ENCODE measurements around the gene MRPS24.

Gene MRPS24

GRCh38 chr7:43895847-43896415 is 26.6 kb upstream of the MRPS24 start:
- Histone ChIP-seq H3K36me3 (ENCODE audit: control insufficient read depth, insufficient read depth, low read length) (no peaks in the 10 kb centered on the region), H3K4me1 (ENCODE audit: control insufficient read depth, insufficient read depth, low read length) (no peaks in the 10 kb centered on the region), H3K9me3 (ENCODE audit: control insufficient read depth, insufficient read depth, low read length) (no peaks in the 10 kb centered on the region), H3K27me3 (ENCODE audit: control insufficient read depth, insufficient read depth, low read length) (no peaks in the 10 kb centered on the region), H3K27ac (ENCODE audit: low read length) (no peak overlapping the region), H3K4me3 (ENCODE audit: low read length) (no peak overlapping the region)
- no CpG with 5 or more reads among the region's 8 CpGs for WGBS (ENCODE audit: insufficient coverage, insufficient read length)
- no peak for DNase-seq (ENCODE audit: low read depth, low spot score)

- no CpG with 5 or more reads among the region's 12 CpGs for WGBS (ENCODE audit: insufficient coverage, insufficient read length)
- Histone ChIP-seq H3K27ac (ENCODE audit: low read length) (no peak overlapping the region), H3K27me3 (ENCODE audit: control insufficient read depth, insufficient read depth, low read length) (no peaks in the 10 kb centered on the region), H3K4me1 (ENCODE audit: control insufficient read depth, insufficient read depth, low read length) (no peaks in the 10 kb centered on the region), H3K36me3 (ENCODE audit: control insufficient read depth, insufficient read depth, low read length) (no peaks in the 10 kb centered on the region), H3K9me3 (ENCODE audit: control insufficient read depth, insufficient read depth, low read length) (no peaks in the 10 kb centered on the region), H3K4me3 (ENCODE audit: low read length) (no peak overlapping the region)
- no peak for DNase-seq (ENCODE audit: low read depth, low spot score)
Observed at GRCh38 chr7:43891069-43891955, 22.0 kb upstream of the MRPS24 start.

GRCh38 chr7:43890468-43890867 is 21.2 kb upstream of the MRPS24 start:
- DNase-seq (ENCODE audit: low read depth, low spot score), result no peak
- Histone ChIP-seq H3K36me3 (ENCODE audit: control insufficient read depth, insufficient read depth, low read length) (no peaks in the 10 kb centered on the region), H3K4me3 (ENCODE audit: low read length) (no peak overlapping the region), H3K27me3 (ENCODE audit: control insufficient read depth, insufficient read depth, low read length) (no peaks in the 10 kb centered on the region), H3K4me1 (ENCODE audit: control insufficient read depth, insufficient read depth, low read length) (no peaks in the 10 kb centered on the region), H3K27ac (ENCODE audit: low read length) (no peak overlapping the region), H3K9me3 (ENCODE audit: control insufficient read depth, insufficient read depth, low read length) (no peaks in the 10 kb centered on the region)
- WGBS (ENCODE audit: insufficient coverage, insufficient read length), result no CpG with 5 or more reads among the region's 6 CpGs

- WGBS (ENCODE audit: insufficient coverage, insufficient read length), result no CpG with 5 or more reads among the region's 7 CpGs
- Histone ChIP-seq H3K27ac (ENCODE audit: low read length) (no peak overlapping the region), H3K4me1 (ENCODE audit: control insufficient read depth, insufficient read depth, low read length) (no peaks in the 10 kb centered on the region), H3K9me3 (ENCODE audit: control insufficient read depth, insufficient read depth, low read length) (no peaks in the 10 kb centered on the region), H3K4me3 (ENCODE audit: low read length) (no peak overlapping the region), H3K27me3 (ENCODE audit: control insufficient read depth, insufficient read depth, low read length) (no peaks in the 10 kb centered on the region), H3K36me3 (ENCODE audit: control insufficient read depth, insufficient read depth, low read length) (no peaks in the 10 kb centered on the region)
- DNase-seq (ENCODE audit: low read depth, low spot score), result no peak
Observed at GRCh38 chr7:43888993-43889945, 20.0 kb upstream of the MRPS24 start.

DNA sequence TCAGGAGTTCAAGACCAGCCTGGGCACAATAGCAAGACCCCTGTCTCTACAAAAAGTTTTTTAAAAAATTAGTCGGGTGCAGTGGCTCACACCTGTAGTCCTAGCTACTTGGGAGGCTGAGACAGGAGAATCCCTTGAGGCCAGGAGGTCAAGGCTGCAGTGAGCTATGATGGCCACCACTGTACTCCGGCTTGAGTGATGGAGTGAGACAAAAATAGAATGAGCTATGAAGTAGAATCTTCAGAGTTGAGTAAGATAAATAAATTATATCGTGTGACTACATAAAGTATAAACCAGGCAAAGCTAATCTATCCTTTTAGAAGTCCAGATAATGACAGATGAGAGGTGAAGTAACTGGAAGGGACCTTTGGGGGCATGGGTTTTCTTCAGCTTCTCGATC is 15.3 kb upstream of the MRPS24 start:
- WGBS (ENCODE audit: insufficient coverage, insufficient read length), result no CpG with 5 or more reads among the region's 4 CpGs
- Histone ChIP-seq H3K27me3 (ENCODE audit: control insufficient read depth, insufficient read depth, low read length) (no peaks in the 10 kb centered on the region), H3K9me3 (ENCODE audit: control insufficient read depth, insufficient read depth, low read length) (no peaks in the 10 kb centered on the region), H3K4me3 (ENCODE audit: low read length) (no peak overlapping the region), H3K27ac (ENCODE audit: low read length) (no peak overlapping the region), H3K36me3 (ENCODE audit: control insufficient read depth, insufficient read depth, low read length) (no peaks in the 10 kb centered on the region), H3K4me1 (ENCODE audit: control insufficient read depth, insufficient read depth, low read length) (no peaks in the 10 kb centered on the region; the same call in 1 of the 2 replicates)
- no peak for DNase-seq (ENCODE audit: low read depth, low spot score)

GRCh38 chr7:43884209-43884608 is 14.9 kb upstream of the MRPS24 start:
- Histone ChIP-seq H3K27ac (ENCODE audit: low read length) (no peak overlapping the region), H3K9me3 (ENCODE audit: control insufficient read depth, insufficient read depth, low read length) (no peaks in the 10 kb centered on the region), H3K27me3 (ENCODE audit: control insufficient read depth, insufficient read depth, low read length) (no peaks in the 10 kb centered on the region), H3K4me1 (ENCODE audit: control insufficient read depth, insufficient read depth, low read length) (no peaks in the 10 kb centered on the region; the same call in 1 of the 2 replicates), H3K4me3 (ENCODE audit: low read length) (no peak overlapping the region), H3K36me3 (ENCODE audit: control insufficient read depth, insufficient read depth, low read length) (no peaks in the 10 kb centered on the region)
- no CpG with 5 or more reads among the region's 4 CpGs for WGBS (ENCODE audit: insufficient coverage, insufficient read length)
- DNase-seq (ENCODE audit: low read depth, low spot score), result no peak

DNA sequence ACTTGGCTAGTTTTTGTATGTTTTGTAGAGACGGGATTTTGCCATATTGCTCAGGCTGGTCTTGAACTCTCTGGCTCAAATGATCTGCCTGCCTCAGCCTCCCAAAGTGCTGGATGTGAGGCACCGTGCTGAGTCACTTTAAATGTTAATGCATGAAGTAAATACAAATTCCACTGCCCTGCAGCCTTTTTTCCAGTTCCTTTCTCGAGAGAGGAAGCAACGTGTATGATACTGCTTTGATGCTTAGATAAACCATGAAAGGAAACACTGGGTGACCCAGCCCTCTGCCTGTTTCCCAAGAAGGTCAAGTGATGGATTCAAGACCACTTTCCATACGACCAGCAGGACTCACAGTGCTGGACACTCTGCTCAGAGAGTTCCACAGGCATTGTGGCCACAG is 11.3 kb upstream of the MRPS24 start:
- Histone ChIP-seq H3K36me3 (ENCODE audit: control insufficient read depth, insufficient read depth, low read length) (peaks cover 11% of the 10 kb centered on the region), H3K27me3 (ENCODE audit: control insufficient read depth, insufficient read depth, low read length) (no peaks in the 10 kb centered on the region), H3K9me3 (ENCODE audit: control insufficient read depth, insufficient read depth, low read length) (no peaks in the 10 kb centered on the region), H3K4me1 (ENCODE audit: control insufficient read depth, insufficient read depth, low read length) (no peaks in the 10 kb centered on the region; the same call in 1 of the 2 replicates), H3K27ac (ENCODE audit: low read length) (no peak overlapping the region), H3K4me3 (ENCODE audit: low read length) (no peak overlapping the region)
- whole genome bisulfite sequencing (ENCODE audit: insufficient coverage, insufficient read length), result no CpG with 5 or more reads among the region's 5 CpGs
- DNase-seq (ENCODE audit: low read depth, low spot score), result no peak

DNA sequence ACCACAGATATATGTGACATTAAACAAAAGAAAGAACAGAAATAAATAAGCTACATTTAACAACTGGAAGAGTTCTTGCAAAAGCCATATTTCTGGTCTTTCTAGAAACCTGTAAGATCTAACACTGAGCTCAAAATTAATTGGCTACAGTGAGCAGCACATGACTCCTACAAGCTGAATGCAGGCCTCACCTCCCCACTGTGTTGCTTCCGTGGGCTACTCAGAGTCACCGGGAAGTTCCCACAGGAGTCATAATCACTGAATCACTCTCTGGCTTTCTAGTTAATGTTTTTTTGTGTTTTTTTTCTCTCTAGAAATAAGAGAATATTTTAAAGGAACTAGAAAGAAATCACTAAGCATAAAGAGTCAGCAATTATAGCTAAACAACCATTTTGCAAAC is 10.2 kb upstream of the MRPS24 start:
- Histone ChIP-seq H3K9me3 (ENCODE audit: control insufficient read depth, insufficient read depth, low read length) (no peaks in the 10 kb centered on the region), H3K4me1 (ENCODE audit: control insufficient read depth, insufficient read depth, low read length) (no peaks in the 10 kb centered on the region; the same call in 1 of the 2 replicates), H3K4me3 (ENCODE audit: low read length) (no peak overlapping the region), H3K27ac (ENCODE audit: low read length) (no peak overlapping the region), H3K27me3 (ENCODE audit: control insufficient read depth, insufficient read depth, low read length) (no peaks in the 10 kb centered on the region), H3K36me3 (ENCODE audit: control insufficient read depth, insufficient read depth, low read length) (peaks cover 11% of the 10 kb centered on the region)
- no CpG with 5 or more reads among the region's 2 CpGs for WGBS (ENCODE audit: insufficient coverage, insufficient read length)
- DNase-seq (ENCODE audit: low read depth, low spot score), result no peak

DNA sequence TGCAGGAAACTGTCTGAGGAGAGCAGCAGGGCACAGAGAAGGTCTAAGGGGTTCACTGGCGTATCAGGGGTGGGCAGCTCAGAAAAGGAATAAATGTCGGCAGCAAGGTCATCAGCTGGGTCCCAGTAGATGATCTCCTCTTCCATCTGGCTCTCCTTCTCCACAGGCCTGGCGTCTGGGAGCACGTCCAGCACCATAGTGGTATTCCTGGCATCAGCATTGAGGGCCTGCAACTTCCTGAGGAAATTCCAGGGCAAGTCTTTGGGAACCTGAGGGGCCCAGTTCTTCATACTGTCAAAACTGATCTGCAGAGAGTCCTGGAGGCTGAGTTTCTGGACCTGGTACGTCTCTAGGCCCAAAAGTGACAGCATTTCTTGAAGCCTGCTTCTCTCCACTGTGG is 9.6 kb upstream of the MRPS24 start:
- no peaks in the 10 kb centered on the region for H3K9me3 ChIP-seq (ENCODE audit: control insufficient read depth, insufficient read depth, low read length)
- H3K4me3 ChIP-seq (ENCODE audit: low read length), result no peak overlapping the region
- no peaks in the 10 kb centered on the region; the same call in 1 of the 2 replicates for H3K4me1 ChIP-seq (ENCODE audit: control insufficient read depth, insufficient read depth, low read length)
- DNase-seq (ENCODE audit: low read depth, low spot score), result no peak
- no peak overlapping the region for H3K27ac ChIP-seq (ENCODE audit: low read length)
- peaks cover 11% of the 10 kb centered on the region for H3K36me3 ChIP-seq (ENCODE audit: control insufficient read depth, insufficient read depth, low read length)
- no CpG with 5 or more reads among the region's 5 CpGs for WGBS (ENCODE audit: insufficient coverage, insufficient read length)
- H3K27me3 ChIP-seq (ENCODE audit: control insufficient read depth, insufficient read depth, low read length), result no peaks in the 10 kb centered on the region

All from iPS DF 6.9 (cell line).